Iris pigment epithelial cell (primary cell): ENCODE data around the gene TMEM135.
"Not testable (repeated sequence)": the region's sequence is repeated elsewhere in the genome, so short reads cannot be mapped to it uniquely, and the experiment has no call there.

Experiments used
- DNase-seq: peaks from one replicate; pipeline ENCODE4 v3.0.0-alpha.2; 2011; ENCODE audit warnings: low read depth

TMEM135 gene

GRCh38 chr11:87076874-87077429, 39.2 kb downstream of the TMEM135 start:
- no peak for DNase-seq

GRCh38 chr11:87081358-87081757, 43.6 kb downstream of the TMEM135 start:
- no peak for DNase-seq

GRCh38 chr11:87082590-87082989, 44.9 kb downstream of the TMEM135 start:
- DNase-seq = no peak

GRCh38 chr11:87083029-87083428, 45.3 kb downstream of the TMEM135 start:
- no peak for DNase-seq

GRCh38 chr11:87092159-87092558, 54.4 kb downstream of the TMEM135 start:
- DNase-seq = no peak

GRCh38 chr11:87092567-87092966, 54.8 kb downstream of the TMEM135 start:
- DNase-seq = no peak

- DNase-seq = peak; percentile 44
Observed at GRCh38 chr11:87097582-87097981, 59.8 kb downstream of the TMEM135 start.

GRCh38 chr11:87101956-87102580, 64.3 kb downstream of the TMEM135 start:
- DNase-seq = no peak

GRCh38 chr11:87105826-87106225, 68.1 kb downstream of the TMEM135 start:
- DNase-seq = not testable (repeated sequence)

- not testable (repeated sequence) for DNase-seq
Observed at GRCh38 chr11:87107379-87107778, 69.6 kb downstream of the TMEM135 start.

GRCh38 chr11:87110443-87111131, 72.9 kb downstream of the TMEM135 start:
- DNase-seq = no peak

GRCh38 chr11:87114093-87114492, 76.4 kb downstream of the TMEM135 start:
- peak; percentile 22 for DNase-seq

GRCh38 chr11:87116185-87116584, 78.5 kb downstream of the TMEM135 start:
- no peak for DNase-seq

- no peak for DNase-seq
Observed at GRCh38 chr11:87120937-87121336, 83.2 kb downstream of the TMEM135 start.

- no peak for DNase-seq
Observed at GRCh38 chr11:87122852-87123251, 85.1 kb downstream of the TMEM135 start.

- peak; percentile 34 for DNase-seq
Observed at GRCh38 chr11:87125257-87125656, 87.5 kb downstream of the TMEM135 start.

GRCh38 chr11:87127101-87127500, 89.4 kb downstream of the TMEM135 start:
- DNase-seq = no peak

- DNase-seq = no peak
Observed at GRCh38 chr11:87128372-87128771, 90.6 kb downstream of the TMEM135 start.

- no peak for DNase-seq
Observed at GRCh38 chr11:87134524-87135106, 96.9 kb downstream of the TMEM135 start.

- DNase-seq = no peak
Observed at GRCh38 chr11:87136236-87136635, 98.5 kb downstream of the TMEM135 start.

- DNase-seq = peak; percentile 42
Observed at GRCh38 chr11:87137711-87138110, 100.0 kb downstream of the TMEM135 start.

GRCh38 chr11:87139475-87139874, 101.7 kb downstream of the TMEM135 start:
- no peak for DNase-seq

- DNase-seq = no peak
Observed at GRCh38 chr11:87141322-87141721, 103.6 kb downstream of the TMEM135 start.
